Measurements from ENCODE around the gene GPD1L. TPM values are rescaled to one million over a fixed set of nuclear protein-coding genes. Genes with fewer than 3 reads are reported as not detected.

GPD1L gene
- total RNA-seq, 1 experiment from 2014 or later: 9.3 TPM

DNA sequence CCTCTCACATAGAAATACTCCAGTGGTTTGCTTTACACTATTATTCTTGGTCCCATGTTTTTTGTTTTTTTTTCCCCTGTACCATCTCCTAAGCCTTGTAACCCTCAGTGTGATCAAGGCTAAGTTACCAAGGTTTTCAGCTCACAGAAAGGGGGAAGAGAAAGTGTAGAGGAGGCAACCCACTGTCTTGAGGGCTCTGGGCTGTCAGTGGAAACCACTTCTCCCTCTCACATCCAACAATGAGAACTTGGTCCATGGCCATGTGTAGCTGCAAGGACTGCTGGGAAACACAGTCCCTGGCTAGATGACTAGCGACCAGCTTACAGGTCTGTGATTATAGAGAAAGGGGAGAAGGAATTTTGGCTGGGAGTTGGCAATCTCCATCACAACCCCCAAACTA is 30.3 kb downstream of the GPD1L start:
- peaks cover 14% of the 10 kb centered on the region for H3K4me1 ChIP-seq
- no peaks in the 10 kb centered on the region for H3K27me3 ChIP-seq (replicated peaks; ENCODE audit: control insufficient read depth, insufficient read depth, low read length)
- intact Hi-C loops (cut with micrococcal nuclease; ENCODE audit: unreplicated experiment): no loop called here
- Mint-ChIP-seq H3K27ac (ENCODE audit: unreplicated experiment) (no peak overlapping the region), H3K4me1 (ENCODE audit: low read depth, unreplicated experiment) (peaks cover 11% of the 10 kb centered on the region), H3K9me3 (ENCODE audit: unreplicated experiment) (no peaks in the 10 kb centered on the region), H3K36me3 (ENCODE audit: insufficient read depth, unreplicated experiment) (no peaks in the 10 kb centered on the region), H3K4me3 (ENCODE audit: unreplicated experiment) (no peak overlapping the region), H3K27me3 (ENCODE audit: insufficient read depth, unreplicated experiment) (no peaks in the 10 kb centered on the region)
- TF ChIP-seq, protein P1, sequence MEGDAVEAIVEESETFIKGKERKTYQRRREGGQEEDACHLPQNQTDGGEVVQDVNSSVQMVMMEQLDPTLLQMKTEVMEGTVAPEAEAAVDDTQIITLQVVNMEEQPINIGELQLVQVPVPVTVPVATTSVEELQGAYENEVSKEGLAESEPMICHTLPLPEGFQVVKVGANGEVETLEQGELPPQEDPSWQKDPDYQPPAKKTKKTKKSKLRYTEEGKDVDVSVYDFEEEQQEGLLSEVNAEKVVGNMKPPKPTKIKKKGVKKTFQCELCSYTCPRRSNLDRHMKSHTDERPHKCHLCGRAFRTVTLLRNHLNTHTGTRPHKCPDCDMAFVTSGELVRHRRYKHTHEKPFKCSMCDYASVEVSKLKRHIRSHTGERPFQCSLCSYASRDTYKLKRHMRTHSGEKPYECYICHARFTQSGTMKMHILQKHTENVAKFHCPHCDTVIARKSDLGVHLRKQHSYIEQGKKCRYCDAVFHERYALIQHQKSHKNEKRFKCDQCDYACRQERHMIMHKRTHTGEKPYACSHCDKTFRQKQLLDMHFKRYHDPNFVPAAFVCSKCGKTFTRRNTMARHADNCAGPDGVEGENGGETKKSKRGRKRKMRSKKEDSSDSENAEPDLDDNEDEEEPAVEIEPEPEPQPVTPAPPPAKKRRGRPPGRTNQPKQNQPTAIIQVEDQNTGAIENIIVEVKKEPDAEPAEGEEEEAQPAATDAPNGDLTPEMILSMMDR (IDR thresholded peaks at IDR 0.05; ENCODE audit: insufficient read depth in 1 of 2, low read depth in 1 of 2, low read length in 1 of 2, severe bottlenecking in 1 of 2, unreplicated experiment in 1 of 2): no peak
- ChIA-PET POLR2A (no interaction called here), CTCF (no interaction called here)
- no TSS peak for BruUV-seq (replicated peaks)
- H3K4me3 ChIP-seq (ENCODE audit: low read depth, low read length): no peak overlapping the region
- no peaks in the 10 kb centered on the region for H3K9me3 ChIP-seq
- no peaks in the 10 kb centered on the region for H3K36me3 ChIP-seq (ENCODE audit: control insufficient read depth, insufficient read depth, low read length)
- DNase-seq: no peak

GRCh38 chr3:32137870-32138269 is 31.4 kb downstream of the GPD1L start:
- Histone ChIP-seq H3K27me3 (replicated peaks; ENCODE audit: control insufficient read depth, insufficient read depth, low read length) (no peaks in the 10 kb centered on the region), H3K36me3 (ENCODE audit: control insufficient read depth, insufficient read depth, low read length) (no peaks in the 10 kb centered on the region), H3K4me1 (peaks cover 10% of the 10 kb centered on the region), H3K4me3 (ENCODE audit: low read depth, low read length) (no peak overlapping the region), H3K9me3 (no peaks in the 10 kb centered on the region)
- intact Hi-C loops (cut with micrococcal nuclease; ENCODE audit: unreplicated experiment): no loop called here
- TF ChIP-seq, protein P1 (IDR thresholded peaks at IDR 0.05; ENCODE audit: insufficient read depth in 1 of 2, low read depth in 1 of 2, low read length in 1 of 2, severe bottlenecking in 1 of 2, unreplicated experiment in 1 of 2): no peak
- Mint-ChIP-seq H3K4me3 (ENCODE audit: unreplicated experiment) (no peak overlapping the region), H3K27me3 (ENCODE audit: insufficient read depth, unreplicated experiment) (no peaks in the 10 kb centered on the region), H3K36me3 (ENCODE audit: insufficient read depth, unreplicated experiment) (no peaks in the 10 kb centered on the region), H3K9me3 (ENCODE audit: unreplicated experiment) (no peaks in the 10 kb centered on the region), H3K4me1 (ENCODE audit: low read depth, unreplicated experiment) (peaks cover 11% of the 10 kb centered on the region), H3K27ac (ENCODE audit: unreplicated experiment) (no peak overlapping the region)
- ChIA-PET POLR2A (no interaction called here), CTCF (no interaction called here)
- DNase-seq: peak; percentile 19 to 43
- no TSS peak for BruUV-seq (replicated peaks)

DNA sequence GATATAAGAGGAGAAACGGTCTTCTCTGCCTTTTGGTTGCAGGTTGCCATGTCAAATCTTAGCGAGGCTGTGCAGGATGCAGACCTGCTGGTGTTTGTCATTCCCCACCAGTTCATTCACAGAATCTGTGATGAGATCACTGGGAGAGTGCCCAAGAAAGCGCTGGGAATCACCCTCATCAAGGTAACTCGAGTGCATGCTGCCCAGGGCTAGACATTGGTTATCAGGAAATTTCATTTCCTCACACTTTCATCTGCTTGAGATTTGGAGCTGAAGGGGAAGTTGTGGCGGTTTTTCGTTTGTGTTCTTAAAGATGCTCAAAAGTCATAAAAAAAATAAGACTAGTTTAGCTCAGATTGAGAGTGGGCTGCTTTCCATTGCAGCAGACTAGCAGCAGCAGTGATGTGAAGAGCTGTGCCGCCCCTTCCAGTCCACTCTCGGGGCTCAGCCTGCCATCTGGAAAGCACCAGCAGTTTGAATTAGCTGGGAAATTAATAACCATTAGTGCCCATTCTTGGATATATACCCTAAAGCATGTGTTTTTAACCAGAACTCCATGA is 32.2 kb downstream of the GPD1L start:
- no peak for DNase-seq
- Mint-ChIP-seq H3K9me3 (ENCODE audit: unreplicated experiment) (no peaks in the 10 kb centered on the region), H3K4me3 (ENCODE audit: unreplicated experiment) (no peak overlapping the region), H3K27ac (ENCODE audit: unreplicated experiment) (no peak overlapping the region), H3K36me3 (ENCODE audit: insufficient read depth, unreplicated experiment) (no peaks in the 10 kb centered on the region), H3K27me3 (ENCODE audit: insufficient read depth, unreplicated experiment) (no peaks in the 10 kb centered on the region), H3K4me1 (ENCODE audit: low read depth, unreplicated experiment) (peaks cover 11% of the 10 kb centered on the region)
- POLR2A ChIA-PET: no interaction called here
- Histone ChIP-seq H3K4me3 (ENCODE audit: low read depth, low read length) (no peak overlapping the region), H3K27me3 (replicated peaks; ENCODE audit: control insufficient read depth, insufficient read depth, low read length) (no peaks in the 10 kb centered on the region), H3K36me3 (ENCODE audit: control insufficient read depth, insufficient read depth, low read length) (no peaks in the 10 kb centered on the region), H3K9me3 (no peaks in the 10 kb centered on the region), H3K4me1 (peaks cover 7% of the 10 kb centered on the region; the same call in 1 of the 2 replicates)
- CTCF ChIA-PET: no interaction called here
- BruUV-seq (replicated peaks): no TSS peak
- intact Hi-C loops (cut with micrococcal nuclease; ENCODE audit: unreplicated experiment): no loop called here
- TF ChIP-seq, protein P1 (IDR thresholded peaks at IDR 0.05; ENCODE audit: insufficient read depth in 1 of 2, low read depth in 1 of 2, low read length in 1 of 2, severe bottlenecking in 1 of 2, unreplicated experiment in 1 of 2): no peak

Measured in Caco-2 (cell line).